Retinal pigment epithelial cell (primary cell): Measurements from ENCODE around the gene MBD6.
"Not testable (repeated sequence)": the region's sequence is repeated elsewhere in the genome, so short reads cannot be mapped to it uniquely, and the experiment has no call there.

Source experiments
- DNase-seq: peaks from one replicate; pipeline ENCODE4 v3.0.0-alpha.2; 2010; ENCODE audit warnings: low read depth
- H3K4me3 ChIP-seq: 2 replicates; pipeline ENCODE4 v1.5.1; 2011; ENCODE audit warnings: mild to moderate bottlenecking, low read length, control low read depth, moderate library complexity
- TF ChIP-seq, protein P1 (sequence below): conservative IDR thresholded peaks from 2 replicates; pipeline ENCODE4 v1.5.1; 2011; ENCODE audit warnings: low read depth, low read length, control low read depth, inconsistent platforms

The MBD6 gene

DNA sequence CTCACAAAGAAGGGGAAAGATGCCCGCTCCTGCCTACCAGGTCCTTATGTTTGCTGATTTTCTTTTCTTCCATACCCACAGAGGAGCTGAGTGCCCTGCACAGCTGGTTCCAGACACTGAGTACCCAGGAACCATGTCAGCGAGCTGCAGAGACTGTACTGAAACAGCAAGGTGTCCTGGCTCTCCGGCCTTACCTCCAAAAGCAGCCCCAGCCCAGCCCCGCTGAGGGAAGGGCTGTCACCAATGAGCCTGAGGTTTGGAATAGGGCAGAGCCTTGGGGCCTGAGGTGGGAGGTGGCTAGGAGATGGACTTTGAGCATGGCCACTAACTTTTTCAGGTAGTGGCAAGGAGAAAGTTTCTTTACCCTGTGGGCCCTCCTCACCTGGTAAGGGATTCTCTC is 32.5 kb upstream of the MBD6 start:
- H3K4me3 ChIP-seq = no peak overlapping the region
- TF ChIP-seq, protein P1, sequence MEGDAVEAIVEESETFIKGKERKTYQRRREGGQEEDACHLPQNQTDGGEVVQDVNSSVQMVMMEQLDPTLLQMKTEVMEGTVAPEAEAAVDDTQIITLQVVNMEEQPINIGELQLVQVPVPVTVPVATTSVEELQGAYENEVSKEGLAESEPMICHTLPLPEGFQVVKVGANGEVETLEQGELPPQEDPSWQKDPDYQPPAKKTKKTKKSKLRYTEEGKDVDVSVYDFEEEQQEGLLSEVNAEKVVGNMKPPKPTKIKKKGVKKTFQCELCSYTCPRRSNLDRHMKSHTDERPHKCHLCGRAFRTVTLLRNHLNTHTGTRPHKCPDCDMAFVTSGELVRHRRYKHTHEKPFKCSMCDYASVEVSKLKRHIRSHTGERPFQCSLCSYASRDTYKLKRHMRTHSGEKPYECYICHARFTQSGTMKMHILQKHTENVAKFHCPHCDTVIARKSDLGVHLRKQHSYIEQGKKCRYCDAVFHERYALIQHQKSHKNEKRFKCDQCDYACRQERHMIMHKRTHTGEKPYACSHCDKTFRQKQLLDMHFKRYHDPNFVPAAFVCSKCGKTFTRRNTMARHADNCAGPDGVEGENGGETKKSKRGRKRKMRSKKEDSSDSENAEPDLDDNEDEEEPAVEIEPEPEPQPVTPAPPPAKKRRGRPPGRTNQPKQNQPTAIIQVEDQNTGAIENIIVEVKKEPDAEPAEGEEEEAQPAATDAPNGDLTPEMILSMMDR = no peak
- no peak for DNase-seq

DNA sequence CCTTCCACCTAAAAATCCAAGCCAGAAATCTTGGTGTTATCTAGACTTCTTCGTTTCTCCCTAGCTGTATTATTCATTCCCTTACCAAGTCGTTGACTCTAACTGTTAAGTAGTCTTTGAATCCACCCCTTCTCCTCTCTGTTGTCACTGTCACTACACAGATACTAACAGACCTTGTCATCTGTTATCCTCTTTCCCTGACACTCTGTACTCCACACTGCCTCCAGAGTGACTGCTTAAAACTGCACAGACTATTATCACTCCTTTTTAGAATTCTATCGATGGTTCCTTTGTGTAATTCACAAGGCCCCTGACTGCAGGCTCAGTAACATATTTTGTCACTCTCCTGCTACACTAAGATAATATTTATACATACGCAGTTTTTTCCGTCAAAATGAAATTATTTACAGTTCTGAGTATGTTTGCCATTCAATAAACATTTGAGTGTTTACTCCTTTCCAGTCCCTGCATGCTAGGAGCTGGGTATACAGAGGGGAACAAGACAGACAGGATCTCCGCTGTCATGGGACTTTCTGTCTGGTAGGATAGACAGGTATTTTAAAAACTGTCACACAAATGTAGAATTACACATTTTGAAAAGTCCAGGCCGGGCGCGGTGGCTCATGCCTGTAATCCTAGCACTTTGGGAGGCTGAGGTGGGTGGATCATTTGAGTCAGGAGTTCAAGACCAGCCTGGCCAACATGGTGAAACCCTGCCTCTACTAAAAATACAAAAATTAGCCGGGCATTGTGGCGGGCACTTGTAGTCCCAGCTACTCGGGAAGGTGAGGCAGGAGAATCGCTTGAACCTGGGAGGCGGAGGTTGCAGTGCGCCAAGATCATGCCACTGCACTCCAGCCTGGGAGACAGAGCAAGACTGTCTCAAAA is 31.0 kb upstream of the MBD6 start:
- no peak for DNase-seq
- TF ChIP-seq, protein P1 = peak; percentile 17
- no peak overlapping the region for H3K4me3 ChIP-seq

DNA sequence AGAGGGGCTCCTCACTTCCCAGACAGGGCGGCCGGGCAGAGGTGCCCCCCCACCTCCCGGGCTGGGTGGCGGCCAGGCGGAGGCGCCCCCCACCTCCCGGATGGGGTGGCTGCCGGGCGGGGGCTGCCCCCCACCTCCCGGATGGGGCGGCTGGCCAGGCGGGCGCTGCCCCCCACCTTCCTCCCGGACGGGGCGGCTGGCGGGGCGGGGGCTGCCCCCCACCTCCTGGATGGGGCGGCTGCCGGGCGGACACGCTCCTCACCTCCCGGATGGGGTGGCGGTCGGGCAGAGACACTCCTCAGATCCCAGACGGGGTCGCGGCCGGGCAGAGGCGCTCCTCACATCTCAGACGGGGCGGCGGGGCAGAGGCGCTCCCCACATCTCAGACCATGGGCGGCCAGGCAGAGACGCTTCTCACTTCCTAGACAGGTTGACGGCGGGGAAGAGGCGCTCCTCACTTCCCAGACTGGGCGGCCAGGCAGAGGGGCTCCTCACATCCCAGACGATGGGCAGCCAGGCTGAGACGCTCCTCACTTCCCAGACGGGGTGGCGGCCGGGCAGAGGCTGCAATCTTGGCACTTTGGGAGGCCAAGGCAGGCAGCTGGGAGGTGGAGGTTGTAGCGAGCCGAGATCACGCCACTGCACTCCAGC is 27.4 kb upstream of the MBD6 start:
- not testable (repeated sequence) for H3K4me3 ChIP-seq, DNase-seq

DNA sequence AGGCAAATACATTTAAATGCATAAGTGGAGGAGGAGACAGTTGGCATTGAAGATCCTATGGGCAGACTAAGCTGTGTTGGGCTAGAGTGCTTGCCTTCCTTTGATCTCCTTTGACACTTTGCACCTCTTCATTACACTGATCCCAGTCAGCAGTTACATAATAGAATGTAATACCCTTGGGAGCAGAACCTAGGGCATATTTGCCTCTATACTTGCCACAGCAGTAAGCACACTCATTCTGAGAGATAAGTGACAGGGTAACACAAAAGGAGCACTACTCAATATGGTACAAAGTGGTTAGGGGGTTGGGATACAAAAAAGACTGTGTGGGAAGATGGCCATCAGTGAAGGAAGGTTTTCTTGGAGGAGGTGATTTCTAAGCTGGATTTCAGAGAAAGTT is 25.8 kb upstream of the MBD6 start:
- no peak for DNase-seq
- TF ChIP-seq, protein P1 = no peak
- no peak overlapping the region for H3K4me3 ChIP-seq

DNA sequence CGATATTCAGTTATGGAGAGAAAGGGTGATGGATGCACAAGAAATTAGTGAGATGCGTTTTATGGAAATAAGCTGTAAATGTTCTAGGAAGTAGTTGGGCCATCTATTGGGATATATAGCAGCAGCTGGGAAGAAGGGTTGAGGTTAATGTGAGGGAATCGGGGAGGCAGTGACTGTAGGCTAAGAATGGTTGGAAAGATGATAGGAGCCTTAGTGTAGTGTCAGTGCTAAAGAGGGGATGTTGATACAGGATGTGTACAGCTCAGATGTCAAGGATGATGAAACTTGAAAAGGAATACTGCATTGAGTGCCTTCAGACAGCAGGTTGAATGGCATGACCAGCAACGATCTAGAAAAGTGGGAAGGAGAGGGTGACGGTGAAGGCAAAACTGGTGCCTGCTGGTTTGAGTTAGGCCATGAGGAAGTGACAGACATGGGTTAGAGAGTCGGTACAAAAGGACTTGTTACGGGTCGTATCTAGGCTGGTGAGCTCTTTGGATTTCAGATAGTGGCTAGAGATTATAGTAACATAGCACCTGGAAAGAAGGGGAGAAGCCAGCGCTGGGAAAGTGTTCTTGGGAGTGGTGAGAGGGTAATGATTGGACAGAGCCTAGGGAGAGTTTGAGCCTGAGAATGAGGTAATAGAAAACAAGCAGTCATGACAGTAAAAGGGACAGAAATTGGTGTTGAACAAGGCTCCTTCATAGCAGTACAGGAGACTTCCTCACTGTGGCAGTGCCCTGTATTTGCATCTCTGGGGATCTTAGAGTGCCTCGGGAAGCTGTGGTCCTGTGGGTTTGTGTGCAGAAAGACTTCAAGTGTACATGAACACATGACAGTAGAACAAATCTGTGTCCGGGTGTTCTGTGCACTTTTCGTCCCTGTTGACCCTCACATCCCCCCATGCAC is 25.1 kb upstream of the MBD6 start:
- TF ChIP-seq, protein P1 = no peak
- no peak overlapping the region for H3K4me3 ChIP-seq
- DNase-seq = no peak

DNA sequence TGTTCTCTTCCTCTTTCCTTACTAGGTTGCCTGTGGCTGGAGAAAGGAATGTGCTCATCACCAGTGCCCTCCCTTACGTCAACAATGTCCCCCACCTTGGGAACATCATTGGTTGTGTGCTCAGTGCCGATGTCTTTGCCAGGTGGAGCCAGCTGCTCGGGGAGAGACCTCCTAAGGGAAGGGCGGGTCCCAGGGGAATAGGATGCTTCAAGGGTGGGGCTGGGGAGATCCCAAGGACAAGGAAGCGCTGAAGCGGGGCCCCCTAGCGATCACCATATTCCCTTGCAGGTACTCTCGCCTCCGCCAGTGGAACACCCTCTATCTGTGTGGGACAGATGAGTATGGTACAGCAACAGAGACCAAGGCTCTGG is 24.5 kb upstream of the MBD6 start:
- TF ChIP-seq, protein P1 = peak; percentile 4
- DNase-seq = no peak
- no peak overlapping the region for H3K4me3 ChIP-seq

DNA sequence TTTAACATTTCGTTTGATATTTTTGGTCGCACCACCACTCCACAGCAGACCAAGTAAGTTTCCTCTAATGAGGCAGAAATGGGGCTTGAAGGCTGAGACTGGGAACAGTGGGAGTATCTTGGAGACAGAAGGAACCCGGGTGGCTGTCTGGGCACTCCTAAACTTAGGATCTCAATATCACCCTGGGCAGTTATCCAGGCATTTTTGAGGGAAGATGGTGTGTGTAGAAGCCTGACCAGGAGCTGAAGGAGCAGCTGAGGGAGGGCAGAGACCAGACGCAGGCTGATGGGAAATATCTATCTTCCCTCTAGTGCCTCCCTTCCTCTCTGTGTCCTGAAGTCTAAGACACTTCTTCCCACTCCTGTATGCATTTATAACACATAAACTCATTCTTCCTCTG is 24.1 kb upstream of the MBD6 start:
- TF ChIP-seq, protein P1 = no peak
- DNase-seq = no peak
- H3K4me3 ChIP-seq = no peak overlapping the region
